Ramos (cell line): ENCODE data around the gene SCTR.

Source experiments
- in situ Hi-C: fragments of 300-500 bp; cut with MboI; formaldehyde crosslinking; loops from one replicate; pipeline ENCODE4 v1.14.3; 2022; ENCODE audit warnings: low sequenced_read_pairs; ENCODE audit not compliant: unreplicated experiment

The SCTR gene

DNA sequence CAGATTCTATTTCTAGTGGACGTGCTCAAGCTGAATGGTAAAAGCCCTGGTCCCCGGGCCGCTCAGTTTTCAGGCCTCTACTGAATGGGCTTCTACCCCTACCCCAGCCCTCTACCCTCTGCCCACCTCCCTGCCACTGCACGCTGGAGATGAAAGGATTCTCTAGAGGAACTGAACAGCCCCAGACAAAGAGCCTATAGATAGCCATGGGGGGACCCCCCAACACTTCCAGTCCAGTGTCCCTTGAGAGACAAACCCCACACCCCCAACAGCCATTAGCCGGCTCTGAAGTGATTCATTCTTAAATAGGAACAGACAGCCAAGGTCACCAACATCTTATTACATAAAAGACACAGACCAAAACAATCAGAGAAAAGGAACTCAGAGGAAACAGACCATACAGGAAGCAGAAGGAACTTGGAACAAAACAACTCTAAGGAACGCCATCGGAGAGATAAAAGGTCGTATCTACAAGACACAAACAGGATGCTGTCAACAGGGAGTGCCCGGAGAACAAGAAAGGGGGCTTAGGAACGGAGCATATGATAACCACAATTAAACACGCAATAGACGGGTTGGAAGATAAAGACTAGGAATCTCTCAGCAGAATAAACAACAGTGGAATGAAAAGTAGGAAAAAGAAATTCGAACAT, 69.1 kb downstream of the SCTR start:
- in situ Hi-C loops = no loop called here

DNA sequence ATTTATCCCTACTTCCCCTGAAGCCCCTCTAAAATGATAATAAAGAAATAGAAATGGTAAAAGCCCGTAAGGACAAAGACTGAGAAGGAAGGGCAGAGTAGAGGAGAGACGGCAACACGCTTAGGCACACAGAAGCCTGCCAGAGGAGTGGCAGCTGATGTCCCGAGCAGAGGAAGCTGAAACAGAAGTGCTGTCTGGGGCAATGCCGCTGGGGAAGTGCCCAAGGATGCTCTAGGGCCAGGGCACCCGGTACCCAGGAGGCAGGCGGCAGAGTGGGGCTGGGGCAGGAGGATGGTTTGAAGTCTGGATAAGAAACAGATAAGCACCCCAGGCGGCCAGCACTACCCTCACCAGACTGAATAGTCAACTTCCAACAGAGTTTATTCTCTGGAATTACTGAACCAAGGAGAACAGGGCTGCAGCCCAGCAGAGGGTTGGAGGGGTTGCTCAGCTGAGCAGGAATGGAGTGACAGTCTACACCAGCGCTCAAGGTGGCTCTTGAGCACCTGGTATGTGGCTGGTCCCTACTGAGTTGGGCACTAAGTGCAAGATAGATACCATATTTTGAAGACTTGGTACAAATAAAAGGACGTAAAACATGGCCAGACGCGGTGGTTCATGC, 70.2 kb downstream of the SCTR start:
- in situ Hi-C loops = no loop called here

DNA sequence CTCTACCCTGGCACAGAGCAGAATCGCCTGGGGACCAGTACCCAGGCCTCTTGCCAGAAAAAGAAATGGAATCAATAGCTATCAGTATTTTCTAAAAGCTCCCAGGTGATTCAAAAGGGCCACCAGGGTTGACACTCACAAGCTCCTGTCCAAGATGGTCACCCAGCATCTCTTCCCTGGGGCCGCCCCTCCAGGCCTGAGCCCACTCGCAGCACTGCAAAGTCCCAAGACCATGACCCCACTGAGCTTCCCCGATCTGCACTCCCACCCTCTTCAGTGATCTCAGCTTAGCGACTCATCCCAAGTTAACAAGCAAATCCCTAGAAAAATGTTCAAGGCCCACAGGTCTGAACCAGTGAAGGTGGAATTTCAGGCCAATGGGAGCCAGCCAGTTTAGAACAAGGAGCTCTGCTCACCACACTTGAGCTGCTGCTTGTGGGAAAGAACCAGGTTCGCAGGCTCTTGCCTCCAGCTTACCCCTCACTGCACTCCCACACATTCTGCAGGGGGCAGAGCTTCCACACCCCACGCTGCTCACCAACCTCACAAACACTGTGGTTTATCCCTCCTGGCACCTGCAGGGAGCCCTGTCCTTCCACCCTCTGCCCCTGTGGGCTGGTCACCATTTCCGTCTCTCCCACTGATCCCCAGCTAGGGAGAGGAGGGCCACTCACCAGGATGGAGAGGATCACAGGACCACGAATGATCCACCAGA, 72.8 kb downstream of the SCTR start:
- in situ Hi-C loops = no loop called here

DNA sequence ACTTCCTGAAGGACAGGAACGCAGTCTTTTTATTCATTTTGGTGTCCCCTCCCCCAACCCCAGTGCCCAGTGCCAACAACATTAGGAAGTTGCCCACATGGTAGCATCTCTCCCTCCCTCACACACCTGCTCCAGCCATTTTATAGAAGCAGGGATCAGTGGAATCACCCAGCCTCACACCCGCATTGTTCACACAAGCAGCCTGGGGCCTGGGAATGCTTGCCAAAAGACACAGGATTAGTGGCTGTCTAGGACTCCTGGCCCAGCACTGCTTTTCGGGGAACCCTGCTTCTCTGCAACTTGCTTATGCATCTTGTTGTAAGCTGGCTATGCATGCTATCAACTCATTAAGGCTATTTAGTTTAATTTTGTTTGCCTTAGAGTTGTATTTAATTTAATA, 74.8 kb downstream of the SCTR start:
- in situ Hi-C loops = no loop called here

DNA sequence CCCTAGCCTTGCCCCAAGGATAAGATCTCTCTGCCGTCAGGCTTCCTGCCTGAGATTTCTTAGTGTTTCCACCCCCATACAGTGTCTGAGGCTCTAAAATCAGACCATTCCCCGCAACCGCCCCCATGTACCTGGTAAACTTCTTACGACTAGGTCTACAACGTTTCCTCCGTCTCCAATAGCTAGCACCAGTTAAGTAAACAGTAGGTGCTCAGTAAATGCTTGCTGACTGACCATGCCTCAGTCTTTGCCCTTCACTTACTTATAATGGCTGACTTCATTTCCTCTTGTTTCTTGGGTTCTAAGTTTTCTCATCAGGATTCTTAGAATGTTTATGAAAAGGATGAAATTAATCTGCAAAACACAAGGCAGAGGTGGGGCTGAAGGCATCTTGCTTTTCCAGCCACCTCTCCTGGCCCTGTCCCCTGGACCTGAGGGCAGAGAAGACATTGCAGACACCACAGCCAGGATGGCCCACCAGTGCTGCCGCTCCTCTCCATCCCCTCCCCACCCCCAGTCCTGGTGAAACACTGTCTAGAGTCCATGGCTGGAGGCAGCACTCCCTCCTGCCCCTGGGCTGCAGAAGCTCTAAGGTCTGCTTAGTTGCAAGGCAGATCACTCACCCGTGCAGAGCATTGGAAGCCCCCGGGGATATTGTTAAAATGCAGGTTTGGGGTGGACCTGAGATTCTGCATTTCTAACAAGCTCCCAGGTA, 75.7 kb downstream of the SCTR start:
- in situ Hi-C loops = no loop called here

DNA sequence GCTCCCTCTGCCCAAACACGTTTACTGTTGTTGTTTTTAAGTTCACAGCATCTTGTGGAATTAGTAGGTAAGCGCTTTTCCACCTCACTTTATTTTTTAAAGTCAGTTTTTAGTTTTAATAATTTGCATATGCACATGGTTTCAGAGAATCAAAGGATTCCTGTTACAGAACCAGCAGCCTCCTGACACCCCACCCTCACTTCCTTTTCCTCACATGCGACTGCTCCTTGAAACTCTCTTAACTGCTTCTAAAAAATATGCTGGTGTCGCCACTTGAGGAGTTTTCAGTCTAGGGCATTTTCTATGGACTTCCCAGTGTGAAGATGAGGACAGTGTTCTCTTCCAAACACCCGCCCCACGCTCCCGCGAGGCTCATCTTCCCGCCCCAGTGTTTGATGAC, 78.2 kb downstream of the SCTR start:
- in situ Hi-C loops = no loop called here

DNA sequence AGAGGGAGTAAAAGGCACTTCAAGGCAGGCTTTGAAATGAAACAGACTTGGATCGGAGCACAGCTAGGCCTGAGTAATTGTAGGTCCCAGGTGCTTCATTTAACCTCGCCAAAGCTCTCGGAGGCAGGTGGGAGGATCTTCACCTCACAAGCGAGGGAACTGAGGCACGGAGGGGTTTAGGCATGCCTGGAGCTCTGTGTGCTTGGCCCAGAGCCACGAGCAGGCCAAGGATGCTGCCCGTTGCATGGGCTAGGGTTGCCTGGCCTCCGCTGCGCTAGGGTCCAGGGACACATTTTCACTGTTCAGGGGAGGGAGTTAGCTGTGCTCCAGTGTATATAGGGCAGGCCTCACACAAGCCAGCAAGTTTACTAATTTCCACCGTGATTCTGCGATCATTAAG, 81.4 kb downstream of the SCTR start:
- in situ Hi-C loops = no loop called here

DNA sequence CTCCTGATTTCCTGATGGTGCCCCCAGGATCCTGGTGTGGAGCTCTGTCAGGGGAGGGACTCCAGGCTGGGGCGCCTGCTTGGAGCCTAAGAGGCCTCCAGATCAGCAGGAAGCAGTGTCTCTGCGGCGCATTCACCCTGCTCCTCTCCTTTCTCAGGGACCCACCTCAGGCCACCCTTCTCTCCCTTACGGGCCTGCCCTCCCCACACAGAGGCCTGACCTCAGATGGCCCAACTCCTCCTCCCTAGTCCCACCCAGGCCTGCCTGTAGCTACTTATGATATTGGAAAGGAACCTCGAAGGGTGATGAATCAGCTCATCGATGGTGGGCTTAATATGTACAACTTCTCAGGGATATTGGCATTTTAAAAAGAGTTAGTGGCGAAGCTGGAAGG, 82.1 kb downstream of the SCTR start:
- in situ Hi-C loops = no loop called here

DNA sequence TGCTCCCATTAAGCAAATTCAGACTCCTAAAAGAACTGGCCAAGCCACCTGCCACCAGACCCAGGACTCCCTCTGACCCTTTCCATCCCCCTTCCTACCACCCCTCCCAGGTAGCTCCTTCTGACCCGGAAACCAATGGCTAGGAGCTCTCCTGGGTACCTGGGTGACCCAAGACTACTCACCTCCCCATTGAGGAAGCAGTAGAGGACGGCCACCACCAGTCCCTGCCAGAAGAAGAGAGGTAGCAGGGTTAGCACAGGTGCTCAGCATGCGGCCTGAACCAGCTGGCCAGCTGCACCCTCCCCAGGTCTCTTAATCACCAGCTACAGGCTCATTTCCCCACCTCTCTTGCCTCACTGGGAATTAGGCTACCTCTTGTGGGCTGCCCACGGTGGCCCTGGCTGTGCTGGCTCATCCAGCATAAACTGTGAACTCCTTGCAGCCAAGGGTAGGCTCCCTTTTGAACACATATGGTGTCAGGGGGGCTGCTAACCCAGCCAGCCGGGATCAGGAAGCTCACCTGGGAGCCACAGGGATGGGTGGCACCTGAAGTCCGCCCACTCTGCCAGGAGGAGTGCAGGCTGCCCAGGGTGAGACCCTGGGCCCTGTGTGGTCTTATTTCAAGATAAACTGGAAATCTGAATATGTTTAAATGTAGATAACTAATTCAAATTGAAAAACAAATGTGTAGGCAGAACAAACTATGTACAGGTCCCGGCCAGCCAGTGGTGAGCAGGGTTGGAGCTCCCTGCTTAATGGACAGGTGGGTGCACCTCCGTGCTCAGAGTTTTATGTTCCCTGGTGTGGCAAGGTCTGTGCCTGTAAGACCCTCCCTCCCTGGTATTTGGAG, 82.7 kb downstream of the SCTR start:
- in situ Hi-C loops = no loop called here

DNA sequence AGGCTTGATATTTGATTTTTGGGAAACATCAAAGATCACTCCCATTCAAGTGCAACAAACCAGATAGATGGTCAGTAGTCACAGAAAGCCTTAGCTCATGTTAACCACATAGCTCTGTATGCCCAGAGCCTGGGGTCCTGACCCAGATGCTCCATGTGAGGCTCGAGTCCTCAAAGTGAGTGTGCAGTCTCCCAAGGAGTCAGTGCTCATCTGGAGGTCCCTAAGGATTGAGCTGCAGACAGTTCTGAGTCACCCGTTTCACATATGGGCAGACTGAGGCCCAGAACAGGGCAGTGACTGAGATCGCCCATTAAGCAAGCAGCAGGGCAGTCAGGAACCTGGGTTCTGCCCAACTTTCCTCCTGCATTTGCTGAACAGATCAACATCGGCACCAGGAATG, 83.4 kb downstream of the SCTR start:
- in situ Hi-C loops = no loop called here

DNA sequence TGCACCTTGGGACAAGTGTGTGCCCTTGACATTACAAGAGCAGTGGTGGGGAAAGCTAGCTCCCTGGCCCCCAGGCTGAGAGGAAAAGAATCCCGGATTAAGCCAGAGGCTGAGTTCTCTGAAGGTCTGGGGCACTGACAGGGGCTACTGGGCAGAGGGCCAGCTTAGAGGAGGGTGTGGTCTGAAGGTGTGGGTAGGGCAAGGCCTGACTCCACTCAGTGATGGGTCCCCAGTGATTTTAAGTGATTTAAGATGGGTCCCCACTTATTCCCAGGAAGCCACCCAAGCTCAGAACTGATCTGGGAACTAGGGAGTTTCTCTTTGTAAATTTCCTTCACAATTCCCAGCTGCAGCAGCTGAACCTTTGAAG, 83.8 kb downstream of the SCTR start:
- in situ Hi-C loops = no loop called here

DNA sequence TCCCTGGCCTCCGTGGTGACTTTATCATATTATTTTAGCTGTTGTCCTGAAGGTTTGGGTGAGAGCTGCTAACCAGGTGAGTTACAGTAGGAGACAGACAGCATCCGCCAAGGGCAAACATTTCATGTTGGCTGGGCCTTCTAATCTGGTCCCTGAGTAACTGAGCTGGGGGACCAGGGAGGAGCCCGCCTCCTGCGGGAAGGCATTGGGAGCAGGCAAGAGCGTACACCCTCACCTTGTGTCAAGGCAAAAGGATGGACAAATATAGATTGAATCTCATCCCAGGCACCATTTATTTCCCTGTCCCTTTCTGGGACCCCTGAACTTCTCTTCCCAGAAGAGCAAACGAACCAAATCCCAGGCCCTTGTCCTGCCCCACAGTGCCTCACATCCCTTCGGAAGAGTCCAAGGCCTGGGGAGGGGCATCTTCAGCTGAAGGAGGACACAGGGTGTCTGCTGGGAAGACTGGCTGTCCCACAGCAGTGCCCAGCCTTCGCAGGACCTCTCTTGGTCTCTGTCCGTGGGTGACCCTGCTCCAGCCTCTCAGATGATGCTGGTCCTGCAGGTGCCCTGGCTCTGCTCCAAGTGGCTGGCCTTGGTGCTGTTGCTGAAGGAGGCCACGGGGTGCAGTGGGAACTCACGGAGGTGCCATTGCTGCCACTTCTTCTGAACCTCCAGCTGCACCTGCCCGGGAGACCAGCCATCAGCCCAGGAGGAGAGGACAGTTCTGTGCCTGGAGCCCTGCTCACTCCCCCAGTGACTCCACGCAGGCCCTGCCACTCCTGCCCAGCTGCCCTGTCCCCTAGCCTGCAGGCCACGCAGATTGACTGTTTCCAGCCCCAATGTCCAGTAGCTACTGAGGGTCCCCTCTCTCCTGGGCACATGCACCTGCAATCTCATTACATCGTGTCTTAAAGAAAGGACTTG, 84.4 kb downstream of the SCTR start:
- in situ Hi-C loops = no loop called here

DNA sequence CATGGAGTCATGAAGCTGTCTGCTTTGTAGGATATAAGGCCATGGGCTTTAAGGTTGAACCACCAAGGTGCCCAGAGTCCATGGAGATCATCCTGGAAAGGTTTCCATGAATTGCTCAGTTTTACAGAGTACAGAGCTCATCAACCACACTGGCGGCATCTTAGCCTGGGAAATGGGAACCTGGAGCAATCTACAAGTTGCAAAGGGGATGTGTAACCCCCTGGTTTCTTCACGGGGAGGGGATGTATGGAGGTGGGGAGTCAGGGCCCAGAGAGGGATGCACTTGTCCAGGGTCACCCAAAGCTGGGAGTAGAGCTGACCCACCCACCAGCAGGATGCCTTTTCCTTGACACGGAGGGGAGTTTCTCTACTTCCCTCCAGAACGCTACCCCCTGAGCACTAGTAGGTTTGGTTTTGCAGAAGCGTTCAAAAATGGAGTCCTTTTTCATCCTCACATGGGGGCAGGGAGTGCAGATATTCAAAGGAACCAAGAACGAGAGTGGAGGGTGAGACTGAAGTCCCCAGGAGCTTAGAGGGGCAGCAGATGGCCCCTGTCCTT, 85.5 kb downstream of the SCTR start:
- in situ Hi-C loops = no loop called here

DNA sequence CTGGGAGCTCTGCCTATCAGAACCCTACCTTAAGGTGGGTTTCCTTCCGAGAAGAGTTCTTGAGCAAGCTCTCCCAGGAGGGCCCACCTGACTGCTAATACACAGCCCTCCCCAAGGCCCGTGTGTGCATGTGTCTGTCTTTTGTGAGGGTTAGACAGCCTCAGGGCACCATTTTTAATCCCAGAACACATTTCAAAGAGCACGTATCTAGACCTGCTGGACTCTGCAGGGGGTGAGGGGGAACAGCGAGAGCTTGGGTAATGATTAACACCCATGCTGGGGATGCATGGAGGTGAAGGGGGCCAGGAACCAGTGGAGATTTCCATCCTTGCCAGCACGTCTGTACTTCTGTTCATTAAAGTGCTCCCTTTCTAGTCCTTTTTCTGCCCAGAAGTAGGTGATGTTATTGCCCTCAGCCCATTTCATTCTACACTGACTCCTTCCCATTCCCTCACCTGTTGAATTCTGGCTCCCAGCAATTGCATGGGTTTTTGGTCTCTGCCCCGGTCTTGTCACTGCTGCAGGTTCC, 86.1 kb downstream of the SCTR start:
- in situ Hi-C loops = no loop called here

DNA sequence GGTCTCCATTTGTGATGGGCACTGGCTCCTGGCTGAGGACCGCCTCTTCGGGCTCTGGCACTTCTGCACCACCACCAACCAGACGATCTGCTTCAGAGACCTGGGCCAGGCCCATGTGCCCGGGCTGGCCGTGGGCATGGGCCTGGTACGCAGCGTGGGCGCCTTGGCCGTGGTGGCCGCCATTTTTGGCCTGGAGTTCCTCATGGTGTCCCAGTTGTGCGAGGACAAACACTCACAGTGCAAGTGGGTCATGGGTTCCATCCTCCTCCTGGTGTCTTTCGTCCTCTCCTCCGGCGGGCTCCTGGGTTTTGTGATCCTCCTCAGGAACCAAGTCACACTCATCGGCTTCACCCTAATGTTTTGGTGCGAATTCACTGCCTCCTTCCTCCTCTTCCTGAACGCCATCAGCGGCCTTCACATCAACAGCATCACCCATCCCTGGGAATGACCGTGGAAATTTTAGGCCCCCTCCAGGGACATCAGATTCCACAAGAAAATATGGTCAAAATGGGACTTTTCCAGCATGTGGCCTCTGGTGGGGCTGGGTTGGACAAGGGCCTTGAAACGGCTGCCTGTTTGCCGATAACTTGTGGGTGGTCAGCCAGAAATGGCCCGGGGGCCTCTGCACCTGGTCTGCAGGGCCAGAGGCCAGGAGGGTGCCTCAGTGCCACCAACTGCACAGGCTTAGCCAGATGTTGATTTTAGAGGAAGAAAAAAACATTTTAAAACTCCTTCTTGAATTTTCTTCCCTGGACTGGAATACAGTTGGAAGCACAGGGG, 87.1 kb downstream of the SCTR start:
- in situ Hi-C loops = no loop called here

DNA sequence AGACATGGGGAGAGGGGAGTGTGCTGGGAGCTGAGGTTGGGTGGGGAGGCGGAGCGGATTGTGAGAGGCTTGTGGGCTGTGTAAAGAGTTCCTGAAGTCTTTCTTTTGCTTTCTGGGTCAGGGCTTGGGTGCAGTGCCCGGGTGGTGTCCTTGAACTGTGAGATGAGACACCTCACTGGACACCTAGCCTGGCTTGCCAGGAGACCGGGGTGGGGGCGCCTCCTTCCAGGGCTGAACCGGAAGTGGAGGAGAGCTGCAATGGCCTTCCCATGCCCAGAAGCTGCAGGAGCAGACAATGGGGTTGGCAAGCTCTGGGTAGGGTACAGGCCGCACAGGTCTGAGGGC, 88.4 kb downstream of the SCTR start:
- in situ Hi-C loops = no loop called here

DNA sequence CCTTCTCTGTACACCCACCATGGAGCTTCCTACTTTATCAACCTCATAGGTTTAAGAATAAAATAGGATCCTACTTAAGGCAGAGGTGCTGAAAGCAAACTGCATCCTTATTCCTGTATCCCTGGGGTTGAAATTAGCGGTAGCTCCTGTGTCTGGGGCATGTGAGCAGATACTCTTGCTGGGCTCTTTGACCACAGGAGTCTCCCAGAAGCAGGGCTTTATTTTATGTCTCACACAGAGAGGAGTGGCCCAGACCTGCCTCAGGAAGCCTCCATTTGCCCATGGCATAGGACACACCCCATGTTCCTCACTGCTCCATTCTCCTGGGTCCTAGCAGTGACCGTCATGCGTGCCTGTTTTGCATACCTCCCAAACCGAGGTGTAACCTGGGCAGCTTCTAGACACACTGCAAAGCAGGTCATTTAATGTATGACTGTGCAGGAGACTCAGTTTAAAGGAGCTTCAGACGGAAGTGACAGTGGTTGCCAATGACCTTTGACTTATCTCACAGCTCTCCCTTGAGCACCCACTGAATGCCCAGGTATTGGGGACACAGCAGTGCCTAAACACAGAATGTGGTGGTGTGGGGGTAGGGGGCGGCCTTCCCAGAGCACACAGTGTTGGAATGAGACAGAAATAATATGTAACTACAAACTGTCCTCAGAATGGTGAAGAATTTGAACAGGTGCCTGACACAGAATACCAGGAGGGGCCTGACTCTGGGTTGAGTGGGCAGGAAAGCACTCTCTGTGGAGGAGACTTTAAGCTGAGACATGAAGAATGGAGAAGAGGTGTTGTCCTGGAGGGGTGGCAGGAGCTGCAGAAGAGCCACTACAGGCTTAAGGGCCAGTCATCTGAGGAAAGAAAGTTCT, 89.0 kb downstream of the SCTR start:
- in situ Hi-C loops = no loop called here
